ENCODE results near the gene TTLL12.

The TTLL12 gene

GRCh38 chr22:43172191-43172590 lies 14.7 kb downstream of the TTLL12 start:
- TF ChIP-seq JUND (IDR thresholded peaks at IDR 0.05; ENCODE audit: low read depth): no peak
- in situ Hi-C loops (cut with HindIII; ENCODE audit: low pct_unique_long_range_greater_than_20kb, low sequenced_read_pairs): no loop called here
- no peak for DNase-seq (ENCODE audit: low read depth in 1 of 2, low spot score in 1 of 2)

GRCh38 chr22:43171607-43172006 lies 15.3 kb downstream of the TTLL12 start:
- no peak for DNase-seq (ENCODE audit: low read depth in 1 of 2, low spot score in 1 of 2)
- in situ Hi-C loops (cut with HindIII; ENCODE audit: low pct_unique_long_range_greater_than_20kb, low sequenced_read_pairs): no loop called here
- TF ChIP-seq JUND (IDR thresholded peaks at IDR 0.05; ENCODE audit: low read depth): no peak

- no peak for TF ChIP-seq JUND (IDR thresholded peaks at IDR 0.05; ENCODE audit: low read depth)
- no peak for DNase-seq (ENCODE audit: low read depth in 1 of 2, low spot score in 1 of 2)
- in situ Hi-C loops (cut with HindIII; ENCODE audit: low pct_unique_long_range_greater_than_20kb, low sequenced_read_pairs): no loop called here
Measured at GRCh38 chr22:43171019-43171491, 15.9 kb downstream of the TTLL12 start.

GRCh38 chr22:43170131-43170480 lies 16.8 kb downstream of the TTLL12 start:
- no peak for DNase-seq (ENCODE audit: low read depth in 1 of 2, low spot score in 1 of 2)
- no peak for TF ChIP-seq JUND (IDR thresholded peaks at IDR 0.05; ENCODE audit: low read depth)
- in situ Hi-C loops (cut with HindIII; ENCODE audit: low pct_unique_long_range_greater_than_20kb, low sequenced_read_pairs): no loop called here

GRCh38 chr22:43169310-43170130 lies 17.4 kb downstream of the TTLL12 start:
- TF ChIP-seq JUND (IDR thresholded peaks at IDR 0.05; ENCODE audit: low read depth): no peak
- DNase-seq (ENCODE audit: low read depth in 1 of 2, low spot score in 1 of 2): no peak
- in situ Hi-C loops (cut with HindIII; ENCODE audit: low pct_unique_long_range_greater_than_20kb, low sequenced_read_pairs): no loop called here

- TF ChIP-seq JUND (IDR thresholded peaks at IDR 0.05; ENCODE audit: low read depth): no peak
- DNase-seq (ENCODE audit: low read depth in 1 of 2, low spot score in 1 of 2): no peak
- in situ Hi-C loops (cut with HindIII; ENCODE audit: low pct_unique_long_range_greater_than_20kb, low sequenced_read_pairs): no loop called here
Measured at GRCh38 chr22:43168471-43169309, 18.2 kb downstream of the TTLL12 start.

GRCh38 chr22:43167001-43167589 lies 19.8 kb downstream of the TTLL12 start:
- DNase-seq (ENCODE audit: low read depth in 1 of 2, low spot score in 1 of 2): no peak
- in situ Hi-C loops (cut with HindIII; ENCODE audit: low pct_unique_long_range_greater_than_20kb, low sequenced_read_pairs): no loop called here
- TF ChIP-seq JUND (IDR thresholded peaks at IDR 0.05; ENCODE audit: low read depth): no peak

- DNase-seq (ENCODE audit: low read depth in 1 of 2, low spot score in 1 of 2): no peak
- no peak for TF ChIP-seq JUND (IDR thresholded peaks at IDR 0.05; ENCODE audit: low read depth)
- in situ Hi-C loops (cut with HindIII; ENCODE audit: low pct_unique_long_range_greater_than_20kb, low sequenced_read_pairs): no loop called here
Measured at GRCh38 chr22:43166132-43166930, 20.6 kb downstream of the TTLL12 start.

GRCh38 chr22:43164636-43165035 lies 22.3 kb downstream of the TTLL12 start:
- no peak for DNase-seq (ENCODE audit: low read depth in 1 of 2, low spot score in 1 of 2)
- no peak for TF ChIP-seq JUND (IDR thresholded peaks at IDR 0.05; ENCODE audit: low read depth)
- in situ Hi-C loops (cut with HindIII; ENCODE audit: low pct_unique_long_range_greater_than_20kb, low sequenced_read_pairs): no loop called here

GRCh38 chr22:43163241-43163795 lies 23.6 kb downstream of the TTLL12 start:
- DNase-seq (ENCODE audit: low read depth in 1 of 2, low spot score in 1 of 2): no peak
- TF ChIP-seq JUND (IDR thresholded peaks at IDR 0.05; ENCODE audit: low read depth): no peak
- in situ Hi-C loops (cut with HindIII; ENCODE audit: low pct_unique_long_range_greater_than_20kb, low sequenced_read_pairs): no loop called here

GRCh38 chr22:43162412-43163150 lies 24.4 kb downstream of the TTLL12 start:
- in situ Hi-C loops (cut with HindIII; ENCODE audit: low pct_unique_long_range_greater_than_20kb, low sequenced_read_pairs): no loop called here
- TF ChIP-seq JUND (IDR thresholded peaks at IDR 0.05; ENCODE audit: low read depth): no peak
- DNase-seq (ENCODE audit: low read depth in 1 of 2, low spot score in 1 of 2): no peak

All from T47D (cell line).